Measurements from ENCODE around the gene NAV2.

Gene NAV2

DNA sequence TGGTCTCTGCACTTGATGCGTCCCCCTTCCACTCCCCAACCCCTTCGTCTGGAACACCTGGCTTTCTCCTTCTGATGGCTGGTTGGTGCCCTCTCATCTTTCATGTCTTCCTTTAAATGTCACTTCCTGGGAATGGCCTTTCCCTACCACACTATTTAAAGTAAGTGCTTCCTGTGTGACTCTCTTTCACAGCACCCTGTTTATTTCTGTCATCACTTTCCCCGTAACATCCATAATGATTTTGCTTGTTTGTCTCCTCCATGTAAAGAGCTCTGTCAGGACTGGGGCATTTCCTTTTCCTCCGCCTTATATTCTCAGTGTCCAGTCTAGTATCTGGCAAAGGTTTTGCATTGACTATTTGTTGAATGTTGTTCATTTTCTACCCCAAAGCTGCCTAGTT lies 304.7 kb downstream of the NAV2 start:
- peaks cover 6% of the 10 kb centered on the region for H3K4me1 ChIP-seq (ENCODE audit: control insufficient read depth, insufficient read depth, low read length)
- H3K36me3 ChIP-seq (ENCODE audit: control insufficient read depth, insufficient read depth, low read length) = no peaks in the 10 kb centered on the region
- H3K4me3 ChIP-seq (ENCODE audit: low read length) = no peak overlapping the region
- no CpG with 5 or more reads among the region's 4 CpGs for WGBS (ENCODE audit: insufficient coverage, insufficient read length)
- no peak overlapping the region for H3K27ac ChIP-seq (ENCODE audit: low read length)
- no peaks in the 10 kb centered on the region for H3K9me3 ChIP-seq (ENCODE audit: control insufficient read depth, insufficient read depth, low read length)
- H3K27me3 ChIP-seq (ENCODE audit: control insufficient read depth, insufficient read depth, low read length) = no peaks in the 10 kb centered on the region
- DNase-seq (ENCODE audit: low read depth, low spot score) = no peak

- no peak overlapping the region for H3K4me3 ChIP-seq (ENCODE audit: low read length)
- H3K27me3 ChIP-seq (ENCODE audit: control insufficient read depth, insufficient read depth, low read length) = no peaks in the 10 kb centered on the region
- H3K4me1 ChIP-seq (ENCODE audit: control insufficient read depth, insufficient read depth, low read length) = peaks cover 16% of the 10 kb centered on the region
- no peaks in the 10 kb centered on the region for H3K36me3 ChIP-seq (ENCODE audit: control insufficient read depth, insufficient read depth, low read length)
- no CpG with 5 or more reads among the region's 3 CpGs for WGBS (ENCODE audit: insufficient coverage, insufficient read length)
- no peak for DNase-seq (ENCODE audit: low read depth, low spot score)
- H3K9me3 ChIP-seq (ENCODE audit: control insufficient read depth, insufficient read depth, low read length) = no peaks in the 10 kb centered on the region
- H3K27ac ChIP-seq (ENCODE audit: low read length) = no peak overlapping the region
Observed at GRCh38 chr11:20020198-20020597, 307.6 kb downstream of the NAV2 start.

DNA sequence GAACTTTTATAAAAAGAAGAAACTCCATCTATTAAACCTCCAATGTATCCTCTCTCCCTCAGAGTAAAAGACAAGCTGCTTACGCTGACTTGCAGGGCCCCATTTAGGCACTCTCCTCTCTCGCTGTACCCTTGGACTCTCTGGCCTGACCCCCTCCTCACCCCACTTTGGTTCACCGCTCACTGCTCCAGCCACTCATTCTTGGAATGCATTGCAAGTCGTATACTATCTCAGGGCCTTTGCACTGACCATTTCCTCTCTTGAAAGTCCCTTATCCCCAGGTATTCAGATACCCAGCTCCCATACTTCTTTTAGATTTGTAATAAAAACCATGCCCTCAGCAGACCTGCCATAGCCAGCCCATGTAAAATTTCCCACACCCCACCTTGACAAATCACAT lies 308.1 kb downstream of the NAV2 start:
- no CpG with 5 or more reads among the region's 4 CpGs for WGBS (ENCODE audit: insufficient coverage, insufficient read length)
- H3K4me3 ChIP-seq (ENCODE audit: low read length) = no peak overlapping the region
- H3K36me3 ChIP-seq (ENCODE audit: control insufficient read depth, insufficient read depth, low read length) = no peaks in the 10 kb centered on the region
- no peaks in the 10 kb centered on the region for H3K27me3 ChIP-seq (ENCODE audit: control insufficient read depth, insufficient read depth, low read length)
- peaks cover 17% of the 10 kb centered on the region for H3K4me1 ChIP-seq (ENCODE audit: control insufficient read depth, insufficient read depth, low read length)
- no peak overlapping the region for H3K27ac ChIP-seq (ENCODE audit: low read length)
- no peaks in the 10 kb centered on the region for H3K9me3 ChIP-seq (ENCODE audit: control insufficient read depth, insufficient read depth, low read length)
- no peak for DNase-seq (ENCODE audit: low read depth, low spot score)

GRCh38 chr11:20021212-20021611 lies 308.6 kb downstream of the NAV2 start:
- H3K4me3 ChIP-seq (ENCODE audit: low read length) = no peak overlapping the region
- no peak for DNase-seq (ENCODE audit: low read depth, low spot score)

GRCh38 chr11:20021771-20022362 lies 309.2 kb downstream of the NAV2 start:
- Histone ChIP-seq H3K27me3 (ENCODE audit: control insufficient read depth, insufficient read depth, low read length) (no peaks in the 10 kb centered on the region), H3K9me3 (ENCODE audit: control insufficient read depth, insufficient read depth, low read length) (no peaks in the 10 kb centered on the region), H3K4me1 (ENCODE audit: control insufficient read depth, insufficient read depth, low read length) (peaks cover 18% of the 10 kb centered on the region), H3K36me3 (ENCODE audit: control insufficient read depth, insufficient read depth, low read length) (no peaks in the 10 kb centered on the region), H3K4me3 (ENCODE audit: low read length) (no peak overlapping the region), H3K27ac (ENCODE audit: low read length) (no peak overlapping the region)
- no peak for DNase-seq (ENCODE audit: low read depth, low spot score)
- no CpG with 5 or more reads among the region's 4 CpGs for WGBS (ENCODE audit: insufficient coverage, insufficient read length)

More at GRCh38 chr11:20021212-20021611, 308.6 kb downstream of the NAV2 start:
- peaks cover 18% of the 10 kb centered on the region for H3K4me1 ChIP-seq (ENCODE audit: control insufficient read depth, insufficient read depth, low read length)
- no peak overlapping the region for H3K27ac ChIP-seq (ENCODE audit: low read length)
- no peaks in the 10 kb centered on the region for H3K36me3 ChIP-seq (ENCODE audit: control insufficient read depth, insufficient read depth, low read length)
- no peaks in the 10 kb centered on the region for H3K9me3 ChIP-seq (ENCODE audit: control insufficient read depth, insufficient read depth, low read length)
- no CpG with 5 or more reads among the region's 4 CpGs for WGBS (ENCODE audit: insufficient coverage, insufficient read length)
- no peaks in the 10 kb centered on the region for H3K27me3 ChIP-seq (ENCODE audit: control insufficient read depth, insufficient read depth, low read length)

GRCh38 chr11:20022363-20023081 lies 309.9 kb downstream of the NAV2 start:
- H3K9me3 ChIP-seq (ENCODE audit: control insufficient read depth, insufficient read depth, low read length) = no peaks in the 10 kb centered on the region
- peaks cover 16% of the 10 kb centered on the region; the same call in 1 of the 2 replicates for H3K4me1 ChIP-seq (ENCODE audit: control insufficient read depth, insufficient read depth, low read length)
- peak overlapping the region; percentile 19; the same call in 1 of the 2 replicates for H3K4me3 ChIP-seq (ENCODE audit: low read length)
- H3K36me3 ChIP-seq (ENCODE audit: control insufficient read depth, insufficient read depth, low read length) = no peaks in the 10 kb centered on the region
- no peak for DNase-seq (ENCODE audit: low read depth, low spot score)
- H3K27ac ChIP-seq (ENCODE audit: low read length) = no peak overlapping the region
- no peaks in the 10 kb centered on the region for H3K27me3 ChIP-seq (ENCODE audit: control insufficient read depth, insufficient read depth, low read length)
- no CpG with 5 or more reads among the region's 10 CpGs for WGBS (ENCODE audit: insufficient coverage, insufficient read length)

DNA sequence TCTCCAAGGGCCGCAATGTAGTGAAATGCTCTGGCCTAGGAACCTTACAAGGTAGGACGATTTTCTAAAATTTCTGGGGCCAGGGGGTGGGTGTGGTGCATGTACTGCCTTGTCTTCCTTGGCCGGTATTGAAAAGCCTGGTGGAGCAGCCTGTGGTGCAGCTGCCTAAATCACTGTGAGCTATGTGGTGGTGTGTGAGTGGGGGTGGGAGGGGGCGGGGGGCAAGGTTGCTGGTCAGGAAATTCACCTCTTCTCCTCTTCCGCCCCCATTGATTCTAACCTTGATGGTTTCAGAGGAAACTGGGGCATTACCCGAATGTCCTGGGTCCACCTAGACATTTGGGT lies 310.4 kb downstream of the NAV2 start:
- no peaks in the 10 kb centered on the region for H3K9me3 ChIP-seq (ENCODE audit: control insufficient read depth, insufficient read depth, low read length)
- peak overlapping the region; percentile 19; the same call in 1 of the 2 replicates for H3K4me3 ChIP-seq (ENCODE audit: low read length)
- H3K27ac ChIP-seq (ENCODE audit: low read length) = peak overlapping the region; percentile 20
- no peaks in the 10 kb centered on the region for H3K36me3 ChIP-seq (ENCODE audit: control insufficient read depth, insufficient read depth, low read length)
- peaks cover 16% of the 10 kb centered on the region; the same call in 1 of the 2 replicates for H3K4me1 ChIP-seq (ENCODE audit: control insufficient read depth, insufficient read depth, low read length)
- no peak for DNase-seq (ENCODE audit: low read depth, low spot score)
- no peaks in the 10 kb centered on the region for H3K27me3 ChIP-seq (ENCODE audit: control insufficient read depth, insufficient read depth, low read length)
- no CpG with 5 or more reads among the region's 6 CpGs for WGBS (ENCODE audit: insufficient coverage, insufficient read length)

GRCh38 chr11:20024172-20024935 lies 311.7 kb downstream of the NAV2 start:
- no peak for DNase-seq (ENCODE audit: low read depth, low spot score)
- no peak overlapping the region for H3K4me3 ChIP-seq (ENCODE audit: low read length)
- no peaks in the 10 kb centered on the region for H3K27me3 ChIP-seq (ENCODE audit: control insufficient read depth, insufficient read depth, low read length)
- H3K27ac ChIP-seq (ENCODE audit: low read length) = no peak overlapping the region
- H3K36me3 ChIP-seq (ENCODE audit: control insufficient read depth, insufficient read depth, low read length) = no peaks in the 10 kb centered on the region
- no peaks in the 10 kb centered on the region for H3K9me3 ChIP-seq (ENCODE audit: control insufficient read depth, insufficient read depth, low read length)
- peaks cover 18% of the 10 kb centered on the region; the same call in 1 of the 2 replicates for H3K4me1 ChIP-seq (ENCODE audit: control insufficient read depth, insufficient read depth, low read length)
- WGBS (ENCODE audit: insufficient coverage, insufficient read length) = no CpG with 5 or more reads among the region's 6 CpGs

GRCh38 chr11:20025332-20025840 lies 312.7 kb downstream of the NAV2 start:
- H3K36me3 ChIP-seq (ENCODE audit: control insufficient read depth, insufficient read depth, low read length) = no peaks in the 10 kb centered on the region
- WGBS (ENCODE audit: insufficient coverage, insufficient read length) = no CpG with 5 or more reads among the region's 8 CpGs
- DNase-seq (ENCODE audit: low read depth, low spot score) = no peak
- H3K27me3 ChIP-seq (ENCODE audit: control insufficient read depth, insufficient read depth, low read length) = no peaks in the 10 kb centered on the region
- H3K9me3 ChIP-seq (ENCODE audit: control insufficient read depth, insufficient read depth, low read length) = no peaks in the 10 kb centered on the region
- peaks cover 18% of the 10 kb centered on the region; the same call in 1 of the 2 replicates for H3K4me1 ChIP-seq (ENCODE audit: control insufficient read depth, insufficient read depth, low read length)
- no peak overlapping the region for H3K27ac ChIP-seq (ENCODE audit: low read length)
- H3K4me3 ChIP-seq (ENCODE audit: low read length) = no peak overlapping the region
